ENCODE results near the gene PHLDB2. TPM values are rescaled to one million over a fixed set of nuclear protein-coding genes. Genes with fewer than 3 reads are reported as not detected.

The PHLDB2 gene
- polyA plus RNA-seq, 4 donors, result 1.1 to 17.8 (median 4.5) TPM

DNA sequence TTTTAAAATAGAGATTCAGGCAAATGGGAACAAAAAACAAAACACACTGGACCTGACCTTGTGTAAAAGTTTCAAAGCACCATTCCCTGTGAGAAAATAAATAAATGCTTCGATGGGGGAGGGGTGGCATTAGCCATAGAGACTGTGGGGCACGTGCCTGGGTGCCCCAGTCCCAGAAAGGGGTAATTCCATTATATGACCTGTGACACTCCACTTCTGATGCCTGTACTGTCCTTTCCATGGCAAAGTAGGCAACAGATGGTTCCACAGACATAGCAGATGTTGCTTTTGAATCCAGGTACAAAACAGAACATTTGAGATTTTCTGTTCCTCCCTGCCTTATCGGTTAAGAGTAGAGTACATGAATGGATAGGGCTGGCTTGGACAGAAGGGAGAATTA is 3.9 kb downstream of the PHLDB2 start:
- no peak overlapping the region for H3K4me3 ChIP-seq (ENCODE audit: low read depth in 1 of 3, low read length in 3 of 3)
- H3K4me1 ChIP-seq (ENCODE audit: control insufficient read depth in 3 of 3, insufficient read depth in 2 of 3, low read depth in 1 of 3, low read length in 2 of 3), result peaks cover 0 to 10% (median 8%) of the 10 kb centered on the region in 3 donors
- 63 to 75% (median 69%) methylated on average over 3 of the region's 3 CpGs for WGBS, 3 donors
- no peak for FAIRE-seq
- no peak for DNase-seq
- no peaks in the 10 kb centered on the region for H3K9me3 ChIP-seq (ENCODE audit: control insufficient read depth in 2 of 2, insufficient read depth in 1 of 2, low read depth in 1 of 2, low read length in 1 of 2)
- H3K36me3 ChIP-seq (ENCODE audit: control insufficient read depth in 3 of 3, insufficient read depth in 2 of 3, low read depth in 1 of 3, low read length in 3 of 3), result no peaks in the 10 kb centered on the region
- no peak overlapping the region for H3K27ac ChIP-seq (ENCODE audit: low read depth in 1 of 3, low read length in 2 of 3)
- no peaks in the 10 kb centered on the region for H3K27me3 ChIP-seq (ENCODE audit: control insufficient read depth in 3 of 3, insufficient read depth in 3 of 3, low read length in 3 of 3)

DNA sequence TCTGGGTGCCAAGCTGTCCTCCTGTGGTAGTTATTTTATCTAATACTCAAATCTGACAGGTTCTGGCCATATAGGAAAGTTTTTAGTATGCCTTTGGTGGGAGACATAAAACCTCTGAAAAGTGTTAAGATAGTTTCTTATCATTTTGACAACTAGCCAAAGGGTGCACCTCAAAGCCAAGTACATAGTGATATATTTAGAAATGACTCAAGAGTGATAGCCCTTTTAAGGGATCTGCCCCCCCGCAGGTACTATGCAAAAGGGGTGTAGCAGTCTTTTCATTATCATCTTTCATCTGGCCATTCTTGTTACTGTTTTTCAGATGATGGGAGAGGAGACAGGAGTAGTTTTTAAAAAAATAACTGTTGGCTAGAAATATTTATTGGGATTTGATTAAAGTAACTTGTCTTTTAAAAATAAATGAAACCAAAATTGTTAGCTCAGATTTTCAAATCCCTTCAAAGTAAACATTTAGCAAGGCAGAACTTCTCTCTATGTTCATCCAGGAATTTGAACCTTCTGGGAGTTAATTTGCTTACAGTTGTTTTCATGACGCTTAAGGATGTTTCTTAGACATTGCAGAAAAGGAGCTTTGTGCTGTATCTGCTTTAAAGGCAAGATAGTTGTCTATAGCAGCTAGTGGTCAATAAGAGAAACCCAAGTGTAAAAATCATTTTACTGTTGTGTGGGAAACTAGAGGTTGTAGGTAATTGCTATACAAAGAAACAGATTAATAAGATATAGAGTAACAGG is 5.1 kb downstream of the PHLDB2 start:
- H3K27ac ChIP-seq (ENCODE audit: low read depth in 1 of 3, low read length in 2 of 3), result peak overlapping the region in 1 of 3 donors; percentile 5
- FAIRE-seq, result no peak
- 23 to 41% (median 38%) methylated on average over 2 of the region's 2 CpGs for WGBS, 3 donors

DNA sequence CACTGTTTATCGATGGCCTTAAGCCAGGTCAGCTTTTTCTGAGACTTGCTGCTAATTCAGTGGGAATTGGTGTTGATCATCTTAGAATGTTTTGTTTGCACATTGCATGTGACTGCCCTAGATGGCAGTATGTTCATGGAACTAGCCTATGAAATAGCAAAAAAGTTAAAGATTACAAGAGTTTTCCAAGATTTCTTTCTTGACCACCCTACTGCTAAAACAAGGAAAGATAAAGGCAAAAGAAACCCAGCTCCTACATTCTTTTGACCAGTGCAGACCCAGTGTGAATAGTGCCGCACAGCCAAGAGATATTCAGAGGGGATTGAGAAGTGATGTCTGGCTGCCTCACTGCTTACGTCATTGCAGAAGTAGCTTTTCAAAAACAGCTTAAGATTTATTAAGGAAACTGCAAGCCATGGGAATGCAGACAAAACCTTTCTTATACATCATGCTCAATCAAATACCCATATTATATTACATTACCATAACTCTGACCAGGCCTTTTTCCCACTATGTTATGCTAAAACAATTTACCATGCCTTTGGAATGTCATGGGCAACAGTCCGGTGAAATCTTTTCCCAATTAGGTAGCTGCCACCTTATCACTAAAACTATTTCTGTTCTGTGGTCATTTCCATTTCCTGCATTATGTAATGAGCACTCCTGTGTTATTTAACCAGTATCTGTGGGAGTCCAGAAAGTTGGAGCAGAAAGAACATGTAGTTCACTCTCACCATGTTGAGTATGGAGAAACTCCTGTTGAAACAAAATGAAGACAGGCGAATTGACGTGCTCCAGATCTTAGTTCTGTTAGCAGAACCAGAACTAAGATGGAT is 6.0 kb downstream of the PHLDB2 start:
- Histone ChIP-seq H3K4me1 (ENCODE audit: control insufficient read depth in 3 of 3, insufficient read depth in 2 of 3, low read depth in 1 of 3, low read length in 2 of 3) (peaks cover 0 to 8% (median 6%) of the 10 kb centered on the region in 3 donors), H3K9me3 (ENCODE audit: control insufficient read depth in 2 of 2, insufficient read depth in 1 of 2, low read depth in 1 of 2, low read length in 1 of 2) (no peaks in the 10 kb centered on the region), H3K27ac (ENCODE audit: low read depth in 1 of 3, low read length in 2 of 3) (peak overlapping the region in 2 of 3 donors; percentile 5 to 76), H3K36me3 (ENCODE audit: control insufficient read depth in 3 of 3, insufficient read depth in 2 of 3, low read depth in 1 of 3, low read length in 3 of 3) (peaks cover 0 to under 1% (median 0%) of the 10 kb centered on the region in 3 donors), H3K27me3 (ENCODE audit: control insufficient read depth in 3 of 3, insufficient read depth in 3 of 3, low read length in 3 of 3) (no peaks in the 10 kb centered on the region), H3K4me3 (ENCODE audit: low read depth in 1 of 3, low read length in 3 of 3) (no peak overlapping the region)
- DNase-seq (no peak), FAIRE-seq (no peak)
- 57 to 79% (median 73%) methylated on average over 6 of the region's 6 CpGs for WGBS, 3 donors

More for the DNA sequence above, 5.1 kb downstream of the PHLDB2 start:
- no peaks in the 10 kb centered on the region for H3K27me3 ChIP-seq (ENCODE audit: control insufficient read depth in 3 of 3, insufficient read depth in 3 of 3, low read length in 3 of 3)
- no peaks in the 10 kb centered on the region for H3K36me3 ChIP-seq (ENCODE audit: control insufficient read depth in 3 of 3, insufficient read depth in 2 of 3, low read depth in 1 of 3, low read length in 3 of 3)
- peaks cover 0 to 8% (median 6%) of the 10 kb centered on the region in 3 donors for H3K4me1 ChIP-seq (ENCODE audit: control insufficient read depth in 3 of 3, insufficient read depth in 2 of 3, low read depth in 1 of 3, low read length in 2 of 3)
- no peaks in the 10 kb centered on the region for H3K9me3 ChIP-seq (ENCODE audit: control insufficient read depth in 2 of 2, insufficient read depth in 1 of 2, low read depth in 1 of 2, low read length in 1 of 2)
- no peak overlapping the region for H3K4me3 ChIP-seq (ENCODE audit: low read depth in 1 of 3, low read length in 3 of 3)
- no peak for DNase-seq

DNA sequence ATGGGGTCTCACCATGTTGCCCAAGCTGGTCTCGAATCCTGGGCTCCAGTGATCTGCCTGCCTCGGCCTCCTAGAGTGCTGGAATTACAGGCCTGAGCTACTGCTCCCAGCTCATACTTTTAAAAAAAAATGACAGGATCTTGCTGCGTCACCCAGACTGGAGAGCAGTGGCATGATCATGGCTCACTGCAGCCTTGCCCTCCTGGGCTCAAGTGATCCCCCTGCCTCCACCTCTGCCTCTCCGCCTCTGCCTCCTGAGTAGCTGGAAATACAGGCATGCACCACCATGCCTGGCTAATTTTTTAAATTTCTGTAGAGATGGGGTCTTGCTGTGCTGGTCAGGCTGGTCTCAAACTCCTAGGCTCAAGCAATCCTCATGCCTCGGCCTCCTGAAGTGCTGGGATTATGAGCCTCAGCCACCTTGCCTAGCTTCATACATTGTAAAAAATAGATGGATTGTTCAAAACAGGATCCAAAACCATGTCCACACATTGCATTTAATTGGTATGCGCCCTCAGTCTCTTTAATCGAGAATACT is 8.9 kb downstream of the PHLDB2 start:
- WGBS, 3 donors, result 90 to 95% (median 92%) methylated on average over 7 of the region's 7 CpGs
- Histone ChIP-seq H3K4me1 (ENCODE audit: control insufficient read depth in 3 of 3, insufficient read depth in 2 of 3, low read depth in 1 of 3, low read length in 2 of 3) (peaks cover 0 to 6% (median 4%) of the 10 kb centered on the region in 3 donors), H3K27me3 (ENCODE audit: control insufficient read depth in 3 of 3, insufficient read depth in 3 of 3, low read length in 3 of 3) (no peaks in the 10 kb centered on the region), H3K36me3 (ENCODE audit: control insufficient read depth in 3 of 3, insufficient read depth in 2 of 3, low read depth in 1 of 3, low read length in 3 of 3) (peaks cover 0 to 2% (median 0%) of the 10 kb centered on the region in 3 donors), H3K9me3 (ENCODE audit: control insufficient read depth in 2 of 2, insufficient read depth in 1 of 2, low read depth in 1 of 2, low read length in 1 of 2) (no peaks in the 10 kb centered on the region), H3K4me3 (ENCODE audit: low read depth in 1 of 3, low read length in 3 of 3) (no peak overlapping the region), H3K27ac (ENCODE audit: low read depth in 1 of 3, low read length in 2 of 3) (no peak overlapping the region)
- DNase-seq (no peak), FAIRE-seq (no peak)

DNA sequence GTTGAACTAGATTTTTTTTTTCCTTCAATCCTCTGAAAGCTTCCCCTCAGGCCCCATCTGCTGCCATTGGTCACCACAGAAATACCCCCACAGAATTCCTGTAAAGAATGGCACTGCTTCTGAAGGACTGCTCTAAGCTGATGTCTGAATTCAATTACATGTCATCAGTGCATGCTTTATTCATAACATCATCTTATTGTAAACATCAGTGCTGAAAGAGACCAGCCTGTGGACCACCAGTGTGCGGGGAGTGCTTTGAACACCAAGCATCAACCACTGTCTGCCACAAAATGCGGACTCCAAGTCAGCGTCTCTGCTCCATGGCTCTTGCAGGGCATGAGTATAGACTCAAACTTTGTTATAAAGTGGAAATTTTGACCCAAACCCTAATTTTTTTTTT is 11.6 kb downstream of the PHLDB2 start:
- Histone ChIP-seq H3K27me3 (ENCODE audit: control insufficient read depth in 3 of 3, insufficient read depth in 3 of 3, low read length in 3 of 3) (no peaks in the 10 kb centered on the region), H3K4me1 (ENCODE audit: control insufficient read depth in 3 of 3, insufficient read depth in 2 of 3, low read depth in 1 of 3, low read length in 2 of 3) (no peaks in the 10 kb centered on the region)
- WGBS, 3 donors, result 86 to 97% (median 96%) methylated on average over 3 of the region's 3 CpGs

DNA sequence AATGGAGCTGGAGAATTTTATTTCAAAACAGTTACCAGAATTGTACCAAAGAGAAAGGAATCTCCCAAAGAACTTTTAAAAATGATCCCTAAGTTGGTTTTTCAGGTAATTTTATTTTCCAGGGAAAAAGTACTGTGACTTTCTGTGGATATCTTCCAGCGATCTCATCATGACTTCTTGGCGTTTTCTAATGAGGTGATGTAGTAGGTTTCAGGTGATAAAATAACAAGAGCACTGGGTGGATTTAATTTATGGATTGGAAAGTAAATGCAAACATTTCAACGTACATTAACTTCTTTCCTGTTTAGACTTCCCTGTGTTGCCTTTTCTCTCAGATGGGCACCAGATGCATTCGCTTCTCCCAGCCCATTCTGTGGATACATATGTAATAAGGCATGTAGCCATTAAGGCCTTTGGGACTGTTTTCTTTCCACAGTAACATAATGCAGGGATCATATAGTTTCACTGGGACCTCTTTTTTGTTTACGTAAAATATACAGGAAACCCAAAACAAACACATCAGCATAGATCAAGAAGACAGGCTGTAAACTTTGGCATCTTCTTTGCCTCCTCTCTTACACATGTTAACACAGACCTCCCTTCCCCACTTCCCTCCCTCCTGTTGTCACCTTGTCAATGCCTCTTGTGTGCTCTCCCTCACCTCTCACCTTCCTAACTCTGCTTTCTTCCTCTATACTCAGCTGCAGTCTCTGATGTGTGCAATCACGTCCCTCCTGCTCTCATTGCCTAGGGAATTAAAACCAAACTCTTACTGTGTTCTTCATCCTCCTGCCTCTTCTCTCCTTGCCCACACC is 13.0 kb downstream of the PHLDB2 start:
- Histone ChIP-seq H3K9me3 (ENCODE audit: control insufficient read depth in 2 of 2, insufficient read depth in 1 of 2, low read depth in 1 of 2, low read length in 1 of 2) (no peaks in the 10 kb centered on the region), H3K4me1 (ENCODE audit: control insufficient read depth in 3 of 3, insufficient read depth in 2 of 3, low read depth in 1 of 3, low read length in 2 of 3) (no peaks in the 10 kb centered on the region), H3K4me3 (ENCODE audit: low read depth in 1 of 3, low read length in 3 of 3) (no peak overlapping the region), H3K27me3 (ENCODE audit: control insufficient read depth in 3 of 3, insufficient read depth in 3 of 3, low read length in 3 of 3) (no peaks in the 10 kb centered on the region), H3K27ac (ENCODE audit: low read depth in 1 of 3, low read length in 2 of 3) (no peak overlapping the region), H3K36me3 (ENCODE audit: control insufficient read depth in 3 of 3, insufficient read depth in 2 of 3, low read depth in 1 of 3, low read length in 3 of 3) (peaks cover 0 to 2% (median 0%) of the 10 kb centered on the region in 3 donors)
- DNase-seq (no peak), FAIRE-seq (no peak)
- 84 to 89% (median 89%) methylated on average over 6 of the region's 6 CpGs for WGBS, 3 donors

More for the DNA sequence above, 11.6 kb downstream of the PHLDB2 start:
- peaks cover 0 to 2% (median 0%) of the 10 kb centered on the region in 3 donors for H3K36me3 ChIP-seq (ENCODE audit: control insufficient read depth in 3 of 3, insufficient read depth in 2 of 3, low read depth in 1 of 3, low read length in 3 of 3)
- H3K27ac ChIP-seq (ENCODE audit: low read depth in 1 of 3, low read length in 2 of 3), result no peak overlapping the region
- H3K4me3 ChIP-seq (ENCODE audit: low read depth in 1 of 3, low read length in 3 of 3), result no peak overlapping the region
- DNase-seq, result no peak
- H3K9me3 ChIP-seq (ENCODE audit: control insufficient read depth in 2 of 2, insufficient read depth in 1 of 2, low read depth in 1 of 2, low read length in 1 of 2), result no peaks in the 10 kb centered on the region
- no peak for FAIRE-seq

DNA sequence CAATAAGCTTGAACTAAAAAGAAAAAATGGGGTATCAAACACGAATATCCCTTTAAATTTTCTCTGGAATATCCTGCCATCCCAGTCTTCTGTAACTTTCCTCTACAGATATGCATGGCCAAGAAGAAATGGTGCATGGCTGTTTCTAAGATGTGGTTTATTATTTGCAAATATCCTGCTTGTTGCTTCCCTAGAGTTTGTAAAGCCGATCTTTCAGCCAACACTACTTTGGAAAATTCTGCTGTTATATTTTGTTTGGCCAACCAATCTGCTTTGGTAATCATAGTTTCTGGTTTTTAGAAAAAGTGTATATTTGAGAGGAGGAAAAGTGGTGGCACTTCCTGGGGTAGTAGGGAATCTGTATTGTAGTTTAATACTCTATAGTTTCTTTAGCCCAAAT is 13.9 kb downstream of the PHLDB2 start:
- Histone ChIP-seq H3K9me3 (ENCODE audit: control insufficient read depth in 2 of 2, insufficient read depth in 1 of 2, low read depth in 1 of 2, low read length in 1 of 2) (no peaks in the 10 kb centered on the region), H3K4me3 (ENCODE audit: low read depth in 1 of 3, low read length in 3 of 3) (no peak overlapping the region), H3K27me3 (ENCODE audit: control insufficient read depth in 3 of 3, insufficient read depth in 3 of 3, low read length in 3 of 3) (no peaks in the 10 kb centered on the region), H3K4me1 (ENCODE audit: control insufficient read depth in 3 of 3, insufficient read depth in 2 of 3, low read depth in 1 of 3, low read length in 2 of 3) (no peaks in the 10 kb centered on the region), H3K36me3 (ENCODE audit: control insufficient read depth in 3 of 3, insufficient read depth in 2 of 3, low read depth in 1 of 3, low read length in 3 of 3) (peaks cover 0 to 2% (median 0%) of the 10 kb centered on the region in 3 donors), H3K27ac (ENCODE audit: low read depth in 1 of 3, low read length in 2 of 3) (no peak overlapping the region)
- FAIRE-seq (no peak), DNase-seq (no peak)
- WGBS, 3 donors, result 69 to 82% (median 70%) methylated on average over 2 of the region's 2 CpGs
